GM19023 (cell line): ENCODE measurements around the gene UBE2S.
"Not testable (repeated sequence)": the region's sequence is repeated elsewhere in the genome, so short reads cannot be mapped to it uniquely, and the experiment has no call there.

Source experiments
- ATAC-seq: cut with Tn5 transposase; IDR thresholded peaks from one replicate; pipeline ENCODE4 v1.9.1; 2021; ENCODE audit warnings: mild to moderate bottlenecking, moderate library complexity; ENCODE audit not compliant: unreplicated experiment

The UBE2S gene

DNA sequence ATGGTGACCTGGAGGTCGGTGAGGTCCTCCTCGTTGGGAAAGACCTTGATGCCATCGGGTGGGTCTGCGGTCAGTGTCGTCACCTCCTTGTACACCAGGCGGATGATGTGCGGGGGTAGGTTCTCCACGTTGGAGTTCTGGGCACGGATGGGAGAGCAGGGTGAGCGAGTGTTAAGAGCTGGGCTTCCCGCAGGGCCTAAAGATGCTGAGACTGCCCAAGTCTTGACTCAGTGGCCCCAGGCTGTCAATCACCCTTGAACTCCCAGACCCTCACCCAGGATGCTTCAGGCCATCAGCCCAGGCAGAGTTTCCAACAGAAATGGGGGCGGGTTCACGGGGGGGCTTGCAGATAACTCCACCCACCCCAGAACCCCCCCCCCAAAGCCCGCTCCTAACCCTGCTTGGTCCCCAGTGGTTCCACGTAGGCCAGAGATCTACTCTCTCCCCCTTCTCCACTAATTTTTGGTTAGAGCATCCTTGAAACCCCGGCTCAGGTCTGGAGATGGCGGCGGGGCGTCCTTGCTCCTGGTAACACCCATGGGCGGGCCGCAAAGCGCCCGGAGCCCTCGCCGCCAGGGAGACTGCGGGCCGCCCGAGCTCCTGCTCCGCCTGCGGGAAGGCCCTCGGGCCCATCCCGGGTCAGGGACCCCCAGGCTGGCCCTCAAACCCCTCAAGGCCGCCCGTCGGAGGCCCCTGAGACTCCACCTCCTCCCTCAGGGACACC is 600 bp downstream of the UBE2S start:
- no peak for ATAC-seq

DNA sequence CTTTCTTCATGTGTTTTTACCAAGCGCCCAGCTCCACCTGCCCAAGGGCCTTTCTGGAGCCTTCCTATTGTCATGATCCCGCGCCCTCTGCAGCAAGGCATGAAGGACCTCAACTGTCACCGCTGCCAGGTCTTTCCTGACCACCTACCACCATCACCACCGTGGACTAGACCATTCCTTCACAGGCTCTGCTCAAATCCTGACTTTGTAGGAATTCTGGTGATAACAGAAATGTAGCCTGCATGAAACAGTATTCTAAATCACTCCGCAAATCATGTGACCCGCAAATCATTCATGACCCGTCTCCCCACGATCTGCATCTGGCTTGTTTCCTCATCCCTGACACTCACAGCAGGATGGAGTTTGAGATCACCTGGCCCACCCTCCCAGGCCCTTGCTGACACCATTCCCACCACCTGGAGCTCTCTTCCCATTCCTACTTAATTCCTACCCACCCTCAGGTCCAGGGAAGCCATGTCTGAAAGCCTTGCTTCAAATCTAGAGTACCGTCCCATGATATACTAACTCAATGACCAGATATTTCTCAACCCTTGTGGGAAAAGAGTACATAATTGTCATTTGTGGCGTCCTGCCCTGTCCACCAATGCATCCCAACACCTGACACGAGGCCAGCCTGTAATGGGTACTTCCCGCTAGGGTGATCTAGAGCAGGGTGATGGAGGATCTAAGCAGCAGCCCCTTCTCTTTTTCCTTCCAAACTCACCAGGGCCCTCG is 1.3 kb downstream of the UBE2S start:
- ATAC-seq, result no peak

DNA sequence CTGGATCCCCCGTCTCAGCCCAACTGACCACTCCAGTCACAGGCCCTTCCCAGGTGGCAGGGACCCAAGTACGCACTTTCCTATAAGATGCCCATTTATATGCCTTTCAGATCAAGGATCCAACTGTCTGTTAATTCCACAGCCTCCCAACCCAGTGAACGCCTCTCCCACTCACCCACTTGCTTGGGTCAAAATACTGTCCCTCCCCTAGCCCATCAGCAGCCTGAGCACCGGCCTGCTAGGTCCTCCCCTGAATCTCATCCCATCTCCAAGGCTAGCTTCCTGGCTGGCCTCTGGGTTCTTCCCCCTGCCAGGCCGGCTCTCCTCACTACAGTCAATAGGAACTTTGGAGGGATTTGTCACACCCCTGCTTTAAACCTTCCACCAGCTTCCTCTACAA is 1.9 kb downstream of the UBE2S start:
- no peak for ATAC-seq

DNA sequence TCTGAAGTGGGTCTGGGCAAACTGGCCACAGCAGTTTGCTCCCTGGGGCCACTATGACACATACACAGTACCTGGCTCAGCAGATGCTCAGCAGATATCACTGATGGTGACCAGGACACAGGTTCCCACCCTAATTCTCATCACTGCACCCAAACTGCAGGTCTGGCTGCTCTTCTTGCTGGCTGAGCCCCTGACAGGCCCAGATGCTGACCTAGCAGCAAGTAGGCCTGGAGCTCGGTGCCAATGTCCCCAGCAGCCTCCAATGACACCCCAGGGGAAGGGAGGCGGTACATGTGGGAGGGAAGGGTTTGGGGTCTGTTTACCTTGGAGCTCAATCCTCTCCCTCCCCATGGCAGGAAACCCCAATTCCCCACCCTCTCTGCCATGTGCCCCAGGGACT is 5.1 kb downstream of the UBE2S start:
- ATAC-seq, result no peak

DNA sequence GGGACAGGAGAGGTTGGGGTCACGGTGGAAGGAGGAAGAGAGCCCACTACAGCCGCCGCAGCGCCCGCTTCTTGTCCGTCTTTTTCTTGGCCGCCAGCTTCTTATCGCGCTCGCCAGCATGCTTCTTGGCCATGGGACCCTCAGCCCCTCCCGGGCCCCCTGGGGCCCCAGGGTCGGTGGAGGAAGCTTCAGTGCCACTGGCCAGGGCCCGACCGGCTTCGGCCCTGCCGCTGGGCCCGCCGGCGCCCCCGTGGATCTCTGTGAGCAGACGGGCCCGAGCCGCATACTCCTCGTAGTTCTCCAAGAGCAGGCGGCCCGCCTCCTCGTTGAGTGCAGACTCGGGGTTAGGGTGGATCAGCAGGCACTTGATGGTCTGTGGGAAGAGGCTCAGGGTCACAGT is 6.2 kb downstream of the UBE2S start:
- not testable (repeated sequence) for ATAC-seq

DNA sequence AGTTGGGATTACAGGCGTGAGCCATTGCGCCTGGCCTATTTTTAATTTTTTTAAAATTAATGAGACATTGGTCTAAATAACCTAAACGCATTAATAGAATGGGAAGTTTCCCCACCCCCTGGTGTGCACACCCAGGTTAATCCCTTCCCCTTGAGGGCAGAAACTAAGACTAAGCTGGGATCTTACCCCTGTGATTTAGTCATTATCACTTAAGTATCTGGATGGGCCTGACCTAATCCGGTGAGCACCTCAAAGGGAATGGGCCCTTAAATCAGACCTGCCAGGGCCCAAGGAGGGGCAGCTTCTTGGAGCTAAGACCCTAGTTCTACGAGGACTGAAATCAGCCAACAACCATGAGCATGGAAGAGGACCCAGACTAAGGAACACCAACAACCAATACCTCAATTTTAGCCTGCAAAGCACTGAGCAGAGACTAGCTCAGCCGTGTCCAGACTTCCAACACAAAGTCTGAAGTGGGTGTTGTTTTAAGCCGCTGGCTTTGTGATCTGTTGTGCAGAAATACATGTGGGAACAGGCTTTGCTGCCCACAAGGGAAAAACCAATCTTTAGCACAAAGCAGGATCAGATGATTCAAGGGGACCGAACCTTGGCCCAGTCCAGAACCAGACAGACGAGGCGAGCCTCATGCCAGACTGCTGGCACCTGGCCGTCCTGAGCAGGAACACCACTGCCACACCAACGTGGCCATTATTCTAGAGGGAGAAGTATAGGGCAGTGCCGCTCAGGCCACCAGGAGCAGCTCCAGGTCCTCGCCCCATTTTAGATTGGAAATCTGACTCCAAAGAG is 7.1 kb downstream of the UBE2S start:
- no peak for ATAC-seq

DNA sequence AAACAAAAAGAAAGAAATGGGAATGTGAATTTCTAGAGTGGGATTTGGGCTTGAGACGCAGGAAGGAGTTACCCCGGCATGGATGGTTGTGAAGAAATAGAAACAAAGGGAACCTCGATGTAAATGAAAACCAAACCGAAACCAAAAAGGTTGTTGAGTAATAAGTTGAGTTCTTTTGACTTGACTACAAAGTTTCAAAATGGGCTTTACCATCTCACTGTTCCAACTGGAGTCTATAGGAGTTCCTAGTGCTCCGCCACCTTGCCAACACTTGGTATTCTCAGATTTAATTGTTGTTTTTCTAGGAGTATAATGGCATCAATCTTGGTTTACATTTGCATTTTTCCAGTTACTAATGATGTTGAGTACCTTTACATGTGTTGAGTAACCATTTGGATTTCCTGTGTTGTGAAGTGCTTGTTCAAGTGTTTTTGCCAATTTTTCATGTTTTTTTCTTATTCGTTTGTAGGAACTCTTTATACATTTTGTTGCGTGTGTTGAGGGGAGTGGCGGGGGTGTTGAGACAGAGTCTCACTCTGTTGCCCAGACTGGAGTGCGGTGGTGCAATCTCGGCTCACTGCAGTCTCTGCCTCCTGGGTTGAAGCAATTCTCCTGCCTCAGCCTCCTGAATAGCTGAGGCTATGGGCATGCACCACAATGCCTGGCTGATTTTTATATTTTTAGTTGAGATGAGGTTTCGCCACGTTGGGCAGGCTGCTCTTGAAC is 9.2 kb downstream of the UBE2S start:
- no peak for ATAC-seq

DNA sequence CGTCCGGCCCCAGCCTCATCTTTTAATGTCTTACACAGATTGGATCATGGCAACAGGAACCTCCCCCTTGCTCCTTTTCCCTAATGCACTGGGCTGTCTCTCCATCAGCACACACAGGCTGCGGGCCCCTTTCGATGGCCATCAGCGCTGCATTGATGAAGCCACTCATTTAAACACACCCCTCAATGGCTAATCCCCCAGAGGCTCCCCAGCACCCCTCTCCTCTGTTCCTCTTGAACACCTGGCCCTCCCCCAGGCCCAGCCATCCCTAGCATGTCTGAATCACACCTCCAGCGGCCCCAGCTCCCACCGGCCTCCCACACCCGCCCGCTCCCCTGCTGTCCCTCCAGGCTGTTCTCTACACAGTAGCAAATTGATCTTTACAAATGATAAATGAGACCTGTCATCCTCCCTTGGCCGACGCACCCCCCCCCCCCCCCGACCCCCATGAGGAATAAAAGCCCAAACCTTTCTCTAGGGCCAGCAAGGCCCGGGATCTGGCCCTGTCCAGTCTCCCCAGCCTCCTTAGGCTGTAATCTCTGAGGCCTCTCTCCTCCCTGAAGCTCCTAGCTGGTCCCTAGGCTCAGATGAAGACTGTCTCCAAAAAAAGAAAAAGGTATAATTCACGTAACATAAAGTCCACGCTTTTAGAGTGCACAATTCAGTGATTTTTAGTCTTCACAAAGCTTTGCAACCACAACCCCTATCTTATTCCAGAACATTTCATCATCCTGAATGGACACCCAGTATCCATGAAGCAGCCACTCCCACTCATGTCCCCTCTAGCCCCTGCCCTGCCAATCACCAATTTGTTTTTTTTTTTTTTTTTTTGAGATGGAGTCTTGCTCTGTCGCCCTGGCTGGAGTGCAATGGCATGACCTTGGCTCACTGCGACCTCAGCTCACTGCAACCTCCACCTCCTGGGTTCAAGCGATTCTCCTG is 14.5 kb downstream of the UBE2S start:
- ATAC-seq, result no peak

DNA sequence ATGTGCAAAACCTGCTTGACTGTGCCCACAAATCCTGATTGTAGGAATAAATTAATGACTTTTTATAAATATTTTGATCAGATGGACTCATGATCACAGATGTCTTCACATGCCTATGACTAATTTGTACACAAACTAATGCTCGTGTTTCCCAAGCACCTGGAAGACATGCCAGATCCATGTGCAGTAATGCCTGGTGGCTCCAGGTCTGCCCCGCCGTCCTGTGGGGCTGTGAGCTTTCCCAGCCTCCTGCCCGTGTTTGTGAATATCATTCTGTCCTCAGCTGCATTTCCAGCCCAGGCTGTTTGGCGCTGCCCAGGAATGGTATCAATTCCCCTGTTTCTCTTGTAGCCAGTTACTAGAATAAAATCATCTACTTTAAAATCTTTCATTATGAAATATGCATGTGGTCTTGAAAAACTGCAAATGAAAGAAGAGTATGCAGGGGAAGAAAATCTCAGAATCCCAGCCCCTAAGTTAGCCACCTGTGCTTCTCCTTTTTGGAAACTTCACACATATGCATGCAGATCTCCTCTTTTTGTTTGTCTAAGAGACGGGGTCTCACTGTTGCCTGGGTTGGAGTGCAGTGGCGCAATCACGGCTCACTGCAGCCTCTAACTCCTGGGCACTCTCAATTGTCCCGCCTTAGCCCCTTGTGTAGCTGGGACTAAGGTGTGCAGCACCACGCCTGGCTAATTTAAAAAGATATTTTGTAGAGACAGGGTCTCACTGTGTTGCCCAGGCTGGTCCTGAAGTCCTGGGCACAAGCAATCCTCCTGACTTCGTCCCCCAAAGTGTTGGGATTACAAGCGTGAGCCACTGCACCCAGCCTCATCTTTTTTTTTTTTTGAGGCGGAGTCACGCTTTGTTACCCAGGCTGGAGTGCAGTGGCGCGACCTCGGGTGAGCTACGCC is 15.6 kb downstream of the UBE2S start:
- ATAC-seq, result no peak

DNA sequence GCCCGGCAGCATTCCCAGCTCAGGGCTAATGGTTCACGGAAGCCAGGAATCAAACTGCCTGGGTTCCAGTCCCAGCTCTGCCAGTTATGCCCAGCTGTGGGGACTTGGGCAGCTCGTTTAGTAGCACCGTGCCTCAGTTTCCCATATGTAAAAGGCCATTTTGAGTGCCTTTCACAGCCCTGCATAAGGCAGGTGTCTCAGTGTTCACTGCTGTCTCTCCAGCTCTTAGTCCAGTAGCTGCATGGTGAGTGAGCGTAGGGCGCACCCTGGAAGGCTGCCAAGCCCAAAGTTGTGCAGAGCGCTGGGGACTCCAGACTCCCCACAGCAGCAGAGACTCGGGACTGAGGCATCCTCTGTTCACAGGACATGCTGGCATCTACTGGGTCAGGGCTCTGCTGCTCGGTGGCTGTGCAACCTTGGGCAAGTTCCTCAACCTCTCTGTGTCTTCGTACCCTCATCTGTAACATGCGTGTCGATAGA is 16.4 kb downstream of the UBE2S start:
- ATAC-seq, result no peak

DNA sequence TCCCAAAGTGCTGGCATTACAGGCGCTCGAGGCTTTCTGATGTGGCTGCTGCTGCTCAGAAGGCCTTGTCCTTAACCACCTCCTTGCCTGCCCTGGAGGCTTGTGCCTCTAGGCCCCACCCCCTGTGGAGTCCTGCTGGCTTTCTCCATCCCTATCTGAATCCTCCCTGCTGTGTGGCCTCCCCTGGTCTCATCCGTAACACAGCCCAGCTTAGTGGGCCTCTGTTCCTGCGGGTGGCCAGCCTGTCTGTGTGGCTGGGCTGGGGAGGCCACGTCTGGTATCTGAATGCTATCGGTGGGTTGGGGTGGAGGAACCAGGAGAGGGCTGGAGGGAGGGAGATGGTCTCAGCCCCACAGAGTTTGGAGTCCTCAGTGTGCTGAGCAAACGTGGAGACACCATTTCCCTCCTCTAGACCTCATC is 17.1 kb downstream of the UBE2S start:
- no peak for ATAC-seq

DNA sequence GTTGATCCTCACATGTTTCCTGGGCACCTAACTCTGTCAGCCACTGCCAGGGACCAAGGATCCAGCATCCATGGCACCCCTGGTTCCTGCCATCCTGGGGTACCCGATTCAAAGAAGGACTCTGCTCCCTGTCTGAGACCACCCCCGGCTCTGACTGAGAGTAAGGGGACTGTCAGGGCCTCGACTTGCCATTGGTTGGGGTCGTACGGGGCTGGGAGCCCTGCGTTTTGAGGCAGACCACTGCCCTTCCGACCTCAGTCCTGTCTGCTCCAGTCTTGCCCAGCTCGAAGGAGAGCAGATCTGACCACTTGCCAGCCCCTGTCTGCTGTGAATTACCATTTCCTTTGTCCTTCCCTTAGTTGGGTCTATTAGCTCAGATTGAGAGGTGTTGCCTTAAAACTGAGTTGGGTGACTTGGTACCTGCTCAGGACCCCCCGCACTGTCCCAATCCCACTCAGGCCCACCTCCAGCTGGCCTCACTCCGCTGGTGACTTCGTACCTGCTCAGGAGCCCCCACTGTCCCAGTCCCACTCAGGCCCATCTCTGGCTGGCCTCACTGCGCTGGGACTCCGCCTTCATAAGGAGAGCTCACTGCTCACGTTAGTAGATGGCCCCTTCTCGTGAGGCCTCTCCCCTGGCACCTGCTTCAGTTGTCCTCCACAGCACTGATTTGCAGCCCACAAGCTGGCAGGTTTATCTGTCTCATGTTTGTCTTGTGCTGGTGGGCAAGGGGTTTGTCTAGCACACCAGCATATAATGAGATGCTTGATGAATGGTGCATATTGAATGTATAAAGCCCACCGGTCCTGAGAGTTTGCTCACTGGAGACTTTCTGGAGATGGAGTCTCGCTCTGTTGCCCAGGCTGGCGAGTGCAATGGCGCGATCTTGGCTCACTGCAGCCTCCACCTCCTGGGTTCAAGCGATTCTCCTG is 17.9 kb downstream of the UBE2S start:
- no peak for ATAC-seq

DNA sequence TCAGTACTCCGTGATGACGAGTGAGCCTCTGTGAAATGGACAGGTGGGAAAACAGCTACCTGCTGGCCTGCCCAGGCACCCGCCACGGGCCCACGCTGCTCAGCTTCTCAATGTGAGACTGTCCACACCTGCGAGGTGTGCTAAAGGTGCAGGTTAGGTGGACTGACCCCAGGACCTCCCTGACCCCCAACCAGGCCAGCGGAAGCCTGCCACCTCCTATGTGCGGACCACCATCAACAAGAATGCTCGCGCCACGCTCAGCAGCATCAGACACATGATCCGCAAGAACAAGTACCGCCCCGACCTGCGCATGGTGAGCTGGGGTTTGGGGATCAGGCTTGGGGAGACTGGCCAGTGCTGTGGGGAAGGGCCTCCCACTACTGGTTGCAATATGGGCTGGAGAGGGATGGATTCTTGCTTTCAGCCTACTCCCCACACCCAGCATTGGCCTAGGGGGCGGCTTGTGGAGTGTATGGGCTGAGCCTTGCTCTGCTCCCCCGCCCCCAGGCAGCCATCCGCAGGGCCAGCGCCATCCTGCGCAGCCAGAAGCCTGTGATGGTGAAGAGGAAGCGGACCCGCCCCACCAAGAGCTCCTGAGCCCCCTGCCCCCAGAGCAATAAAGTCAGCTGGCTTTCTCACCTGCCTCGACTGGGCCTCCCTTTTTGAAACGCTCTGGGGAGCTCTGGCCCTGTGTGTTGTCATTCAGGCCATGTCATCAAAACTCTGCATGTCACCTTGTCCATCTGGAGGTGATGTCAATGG is 19.7 kb downstream of the UBE2S start:
- ATAC-seq, result no peak

DNA sequence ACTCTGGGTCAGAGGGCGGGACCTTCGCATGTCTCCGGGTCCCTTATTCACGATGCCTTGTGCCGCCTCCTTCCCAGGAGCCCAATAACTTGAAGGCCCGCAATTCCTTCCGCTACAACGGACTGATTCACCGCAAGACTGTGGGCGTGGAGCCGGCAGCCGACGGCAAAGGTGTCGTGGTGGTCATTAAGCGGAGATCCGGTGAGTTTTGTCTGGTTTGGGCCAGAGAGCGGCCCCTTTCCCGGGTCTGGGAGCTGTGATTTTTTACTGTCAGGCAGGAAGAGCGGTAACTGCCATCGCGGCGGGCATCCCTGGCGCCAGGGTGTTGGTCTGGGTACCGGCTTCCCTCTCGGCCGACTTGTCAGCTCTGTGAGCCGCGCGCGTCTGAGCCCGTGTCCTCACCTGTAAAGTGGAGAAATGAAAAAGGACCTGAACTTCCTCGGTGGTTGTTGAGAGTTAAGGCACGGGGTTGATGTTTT is 21.1 kb downstream of the UBE2S start:
- ATAC-seq, result no peak

DNA sequence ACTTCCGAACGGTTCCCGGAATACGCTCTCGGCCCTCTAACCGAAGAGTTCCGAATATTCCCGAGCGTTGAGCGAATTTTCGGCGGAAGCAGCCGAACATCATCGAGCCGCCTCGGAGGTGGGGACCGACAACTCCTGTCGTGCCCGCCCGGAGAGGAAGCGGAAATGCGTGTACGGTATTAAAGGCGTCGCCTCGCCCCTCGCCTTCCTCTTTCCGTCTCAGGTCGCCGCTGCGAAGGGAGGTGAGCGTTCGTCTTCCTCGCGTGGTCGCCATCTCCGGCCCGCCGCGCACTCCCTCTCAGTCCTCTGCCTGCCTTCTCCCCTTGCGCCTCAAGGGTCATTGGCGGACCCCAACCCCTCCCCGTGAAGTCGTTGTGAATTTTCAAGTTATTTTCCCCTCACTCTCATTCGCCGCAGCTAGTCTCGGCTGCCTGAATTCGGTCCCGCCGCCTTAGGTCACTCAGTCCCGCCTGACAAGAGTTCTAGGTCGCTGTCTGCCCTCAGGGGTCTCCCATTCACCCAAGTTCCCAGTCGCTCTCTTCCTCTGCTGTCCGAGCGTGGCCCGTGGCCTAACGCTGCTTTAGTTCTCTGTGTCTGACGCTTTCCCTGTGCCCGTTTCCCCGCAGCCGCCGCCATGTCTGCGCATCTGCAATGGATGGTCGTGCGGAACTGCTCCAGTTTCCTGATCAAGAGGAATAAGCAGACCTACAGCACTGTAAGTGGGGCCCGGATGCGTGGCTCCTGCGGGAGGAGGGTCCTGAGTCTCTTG is 21.7 kb downstream of the UBE2S start, which contains the start of gene RPL28:
RPL28 (plus strand) TSS at position 209 of the 769 bp plus-strand sequence; CDS start at position 635, 426 bp downstream.
- ATAC-seq, result peak; percentile 69
